Lung (tissue), 12 donors: Measurements from ENCODE around the gene CHD1L. TPM values are rescaled to one million over a fixed set of nuclear protein-coding genes. Genes with fewer than 3 reads are reported as not detected.
"Not testable (repeated sequence)": the region's sequence is repeated elsewhere in the genome, so short reads cannot be mapped to it uniquely, and the experiment has no call there.

Source experiments
- ATAC-seq: fragments of 200-7000 bp; cut with Tn5 transposase; one replicate; pipeline ENCODE4 v1.9.1; 2020; ENCODE audit warnings: moderate number of reproducible peaks; ENCODE audit not compliant: insufficient read depth, low FRiP score
- DNase-seq, 3 donors: peaks; one replicate each; pipeline ENCODE4 v3.0.0-alpha.2; 2013 to 2017
- H3K27ac ChIP-seq, 2 donors: one replicate each; pipeline ENCODE4 v1.5.1; 2013; ENCODE audit warnings: mild to moderate bottlenecking in 2 of 2, moderate library complexity in 2 of 2, control low read depth in 1 of 2, inconsistent platforms in 1 of 2, low read depth in 1 of 2, low read length in 1 of 2
- H3K27me3 ChIP-seq, 3 donors: one replicate each; pipeline ENCODE4 v1.5.1; 2013; ENCODE audit warnings: low read length in 2 of 3; ENCODE audit not compliant: control insufficient read depth in 3 of 3, insufficient read depth in 3 of 3
- H3K36me3 ChIP-seq, 4 donors: one replicate each; pipeline ENCODE4 v1.5.1; 2013; ENCODE audit warnings: low read length in 4 of 4, mild to moderate bottlenecking in 1 of 4, moderate library complexity in 1 of 4; ENCODE audit not compliant: control insufficient read depth in 4 of 4, insufficient read depth in 4 of 4
- H3K4me1 ChIP-seq, 5 donors: one replicate each; pipeline ENCODE4 v1.5.1; 2013; ENCODE audit warnings: low read length in 5 of 5, mild to moderate bottlenecking in 2 of 5, moderate library complexity in 1 of 5; ENCODE audit not compliant: control insufficient read depth in 5 of 5, insufficient read depth in 5 of 5
- H3K4me3 ChIP-seq: one replicate; pipeline ENCODE4 v1.5.1; 2013; ENCODE audit warnings: mild to moderate bottlenecking, control low read depth, moderate library complexity
- H3K9ac ChIP-seq, 2 donors: one replicate each; pipeline ENCODE4 v1.5.1; 2013; ENCODE audit warnings: low read length in 2 of 2, control low read depth in 1 of 2; ENCODE audit not compliant: insufficient read depth in 1 of 2
- H3K9me3 ChIP-seq, 4 donors: one replicate each; pipeline ENCODE4 v1.5.1; 2013; ENCODE audit warnings: low read length in 3 of 4, mild to moderate bottlenecking in 1 of 4, moderate library complexity in 1 of 4; ENCODE audit not compliant: control insufficient read depth in 4 of 4, insufficient read depth in 3 of 4
- CTCF ChIP-seq: IDR thresholded peaks from 2 replicates; pipeline ENCODE4 v1.5.1; 2012; ENCODE audit warnings: mild to moderate bottlenecking; ENCODE audit errors: control extremely low read depth, extremely low read depth
- WGBS, 2 donors: extraction: QIAGEN DNeasy Blood & Tissue Kit; methylation state at CpG; one replicate each; pipeline ENCODE4 v1.1.7; 2013; 5-methylcytosine and 5-hydroxymethylcytosine counted together
- polyA plus RNA-seq, 2 donors: library from polyadenylated mRNA; stranded (reverse); fragments of 200-250 nt; gene quantifications; one replicate each; pipeline ENCODE4 v1.2.1, GENCODE V29; 2013
- total RNA-seq, 2 donors: library from RNA; depleted of rRNA in 1 of 2; stranded (reverse); fragments of >200 nt in 1 of 2; gene quantifications; one replicate each; pipeline ENCODE4 v1.2.1, GENCODE V29; 2014 to 2021
- donor health status: control.
- donor health status: control.
- donor health status: Bipolar disorder and iron deficiency.
- donor health status: healthy.
- donor health status: DM: yes; HTN: yes; CAD: no.

The CHD1L gene
- total and polyA plus RNA-seq, 4 donors = 15.3 to 38.9 (median 22.4) TPM

- Histone ChIP-seq H3K36me3 (no peaks in the 10 kb centered on the region), H3K27ac (no peak overlapping the region), H3K9me3 (peaks cover 0 to 3% (median 0%) of the 10 kb centered on the region in 4 donors), H3K4me3 (no peak overlapping the region), H3K9ac (no peak overlapping the region), H3K4me1 (peaks cover 0 to 10% (median 6%) of the 10 kb centered on the region in 5 donors), H3K27me3 (no peaks in the 10 kb centered on the region)
- 59 to 81% methylated on average over 3 of the region's 3 CpGs for WGBS, 2 donors
- no peak for TF ChIP-seq CTCF
- DNase-seq (no peak), ATAC-seq (no peak)
Measured at GRCh38 chr1:147238053-147238902, 4.2 kb upstream of the CHD1L start.

DNA sequence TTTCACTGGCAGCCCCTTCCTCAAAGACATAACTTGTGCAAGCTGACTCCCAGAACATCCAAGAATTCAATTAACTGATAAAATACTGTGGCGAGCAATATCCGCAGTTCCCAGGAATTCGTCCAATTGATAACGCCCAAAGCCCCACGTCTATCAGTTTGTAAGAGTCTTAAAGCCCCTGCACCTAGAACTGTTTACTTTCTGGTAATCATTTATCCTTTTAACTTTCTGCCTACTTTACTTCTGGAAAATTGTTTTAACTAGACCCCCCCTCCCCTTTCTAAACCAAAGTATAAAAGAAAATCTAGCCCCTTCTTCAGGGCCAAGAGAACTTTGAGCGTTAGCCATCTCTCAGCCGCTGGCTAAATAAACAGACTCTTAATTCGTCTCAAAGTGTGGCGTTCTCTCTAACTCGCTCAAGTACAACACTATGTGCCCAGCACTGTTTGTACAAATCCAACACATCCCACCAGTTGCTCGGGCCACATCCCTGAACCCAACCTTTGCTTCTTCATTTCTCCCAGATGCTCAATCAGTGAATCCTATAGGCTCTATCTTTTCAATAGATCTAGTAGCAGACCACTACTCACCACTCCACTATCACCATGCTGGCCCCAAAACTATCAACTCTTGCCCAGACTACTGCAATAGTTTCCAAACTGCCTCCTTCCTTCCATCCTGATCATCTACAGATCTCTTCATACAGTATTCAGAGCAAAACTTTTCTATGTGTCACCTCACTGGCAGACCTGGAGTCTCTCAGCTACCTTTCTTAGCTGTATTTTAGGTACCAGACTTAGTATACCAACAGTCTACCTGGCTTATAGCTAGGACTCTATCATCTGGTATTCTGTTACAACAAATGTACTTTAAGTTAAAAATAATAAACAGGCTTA lies 3.3 kb upstream of the CHD1L start:
- Histone ChIP-seq H3K27me3 (no peaks in the 10 kb centered on the region), H3K36me3 (no peaks in the 10 kb centered on the region), H3K9ac (no peak overlapping the region), H3K27ac (no peak overlapping the region), H3K9me3 (peaks cover 0 to 3% (median 0%) of the 10 kb centered on the region in 4 donors), H3K4me3 (no peak overlapping the region), H3K4me1 (peaks cover 4 to 11% (median 7%) of the 10 kb centered on the region in 5 donors)
- WGBS, 2 donors = 67 to 87% methylated on average over 11 of the region's 11 CpGs
- DNase-seq (no peak), ATAC-seq (no peak)
- no peak for TF ChIP-seq CTCF

GRCh38 chr1:147240131-147240721 lies 2.3 kb upstream of the CHD1L start:
- not testable (repeated sequence) for H3K27me3 ChIP-seq, H3K9ac ChIP-seq, H3K4me3 ChIP-seq, H3K9me3 ChIP-seq, ATAC-seq, DNase-seq, H3K27ac ChIP-seq, H3K36me3 ChIP-seq
- WGBS, 2 donors = 53 to 93% methylated on average over 3 to 5 of the region's 5 CpGs
- peaks cover 4 to 14% (median 7%) of the 10 kb centered on the region in 5 donors for H3K4me1 ChIP-seq
